Renal cortical epithelial cell (primary cell): Measurements from ENCODE around the gene UFD1. TPM values are rescaled to one million over a fixed set of nuclear protein-coding genes. Genes with fewer than 3 reads are reported as not detected.

Source experiments
- DNase-seq: peaks from one replicate; pipeline ENCODE4 v3.0.0-alpha.2; 2011; ENCODE audit warnings: low read depth
- total RNA-seq: library from RNA; depleted of rRNA; stranded (reverse); fragments of >200 nt; gene quantifications from 2 replicates; pipeline ENCODE4 v1.2.3, GENCODE V29; 2014

UFD1 gene
- total RNA-seq = 44.9 and 84.4 TPM in 2 replicates

DNA sequence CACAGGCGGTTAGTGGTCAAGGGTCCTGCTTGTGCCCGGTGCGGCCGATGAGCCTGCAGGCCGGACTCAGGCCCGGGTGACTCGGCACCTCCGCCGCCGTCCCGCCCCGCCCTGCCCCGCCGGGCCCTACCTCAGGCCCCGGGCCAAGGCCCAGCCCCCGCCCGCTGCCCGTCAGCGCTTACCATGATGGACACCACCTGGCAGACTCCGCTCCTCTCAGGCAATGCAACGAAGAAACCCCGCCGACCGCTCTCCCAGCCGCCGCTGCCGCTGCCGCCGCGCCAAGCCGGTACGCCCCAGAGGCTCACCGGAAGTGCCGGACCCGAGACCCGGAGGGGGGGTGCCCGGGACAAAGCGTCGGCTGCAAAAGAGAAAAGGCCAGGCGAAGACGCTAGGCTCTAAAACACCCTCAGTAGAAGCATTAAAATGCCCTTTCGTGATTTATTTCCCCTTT is at the start of gene UFD1:
Gene UFD1 (minus strand): TSS at position 293 of the 454 bp plus-strand sequence. CDS start 108 bp downstream, at position 185.
- peak; percentile 58 for DNase-seq

DNA sequence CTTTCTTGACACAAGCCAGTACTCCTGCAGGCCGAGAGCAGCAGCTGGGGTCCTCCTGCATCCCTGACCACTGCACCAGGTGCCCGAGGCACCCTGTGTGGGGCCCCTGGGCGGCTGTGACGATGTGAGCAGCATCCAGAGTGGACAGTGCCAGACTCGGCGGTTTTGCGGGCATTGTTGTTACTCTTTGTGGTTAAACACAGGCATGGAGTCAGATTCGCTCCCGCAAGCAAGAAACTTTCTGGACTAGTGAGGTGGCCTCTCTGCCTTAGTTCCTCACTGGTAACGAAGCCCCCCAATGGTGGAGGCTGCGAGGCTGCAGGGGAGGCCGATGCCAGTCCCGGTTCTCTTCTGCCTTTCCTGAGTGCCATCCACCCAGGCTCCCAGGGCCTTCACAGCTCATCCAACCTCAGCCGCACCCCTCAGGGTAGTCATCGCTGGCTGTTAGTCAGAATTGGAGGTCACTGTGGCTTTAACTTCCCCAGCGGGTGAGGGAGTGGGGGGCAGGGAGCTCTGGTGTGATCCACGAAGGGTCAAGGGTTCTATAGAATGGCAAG is 48.9 kb upstream of the UFD1 start:
- no peak for DNase-seq

DNA sequence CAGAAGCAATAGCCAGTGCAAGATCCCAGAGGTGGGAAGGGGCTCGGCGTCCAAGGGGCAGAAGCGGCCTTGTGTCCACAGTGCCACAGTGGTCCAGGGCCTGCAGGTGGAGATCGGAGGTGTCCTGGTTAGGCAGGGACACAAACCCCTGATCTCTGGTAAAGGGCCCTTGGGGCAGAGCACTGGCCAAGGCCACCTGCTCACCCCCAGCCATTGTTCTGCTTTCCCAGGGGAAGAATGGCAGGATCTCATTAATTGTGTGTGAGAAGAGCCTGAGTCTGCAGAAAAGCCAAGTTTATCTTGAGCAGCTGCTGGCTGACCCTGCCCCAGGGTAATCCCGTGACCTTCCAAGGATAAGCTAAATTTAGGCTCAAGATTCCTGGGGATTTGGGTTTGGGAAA is 48.3 kb upstream of the UFD1 start:
- no peak for DNase-seq

DNA sequence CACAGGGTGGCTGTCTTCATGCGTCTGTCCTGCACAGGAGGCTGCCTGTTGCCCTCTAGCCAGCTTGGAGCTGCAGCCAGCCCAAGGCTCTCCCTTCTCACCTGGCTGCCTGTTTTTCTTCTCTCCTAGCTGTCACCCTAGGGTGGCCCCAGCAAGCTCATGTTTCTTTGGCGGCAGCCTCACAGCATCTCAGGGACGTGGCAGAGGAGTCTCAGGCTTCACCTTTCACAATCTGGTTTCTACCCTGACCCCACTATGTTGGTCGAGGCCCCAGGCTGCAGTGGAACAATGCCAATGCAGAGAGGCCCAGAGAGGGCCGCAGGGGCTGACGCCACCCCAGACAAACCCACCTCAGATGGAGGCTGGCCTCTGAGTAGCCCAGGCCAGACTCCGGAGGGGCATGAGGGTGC is 47.7 kb upstream of the UFD1 start:
- no peak for DNase-seq

DNA sequence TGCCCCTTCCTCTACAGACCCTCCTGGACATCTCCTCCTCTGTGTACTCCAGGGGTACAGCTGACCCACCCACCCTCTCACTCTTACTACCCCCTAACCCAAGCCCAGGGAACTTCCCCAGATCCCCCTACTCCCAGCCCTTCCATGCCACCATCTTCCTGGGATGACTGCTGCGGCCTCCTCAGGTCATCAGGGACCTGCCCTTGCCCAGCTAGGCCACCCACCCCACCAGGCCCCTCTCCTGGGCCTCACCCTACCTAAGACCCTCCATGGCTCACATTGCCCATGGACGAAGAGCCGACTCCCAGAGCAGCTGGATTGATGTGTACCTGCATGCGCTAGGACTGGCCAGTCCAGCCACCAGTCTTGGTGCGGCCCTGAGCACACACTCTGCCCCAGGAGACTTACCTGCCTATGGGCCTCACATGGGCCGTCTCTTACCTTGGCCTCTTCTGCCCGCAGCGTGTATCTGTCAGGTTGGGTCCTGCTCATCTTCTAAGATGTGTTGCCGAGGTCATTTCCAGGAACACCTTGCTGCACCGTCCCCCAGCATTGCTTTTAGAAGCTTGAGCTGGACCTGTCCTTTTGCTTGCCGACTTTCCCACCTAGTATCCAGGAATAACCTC is 47.2 kb upstream of the UFD1 start:
- DNase-seq = no peak

DNA sequence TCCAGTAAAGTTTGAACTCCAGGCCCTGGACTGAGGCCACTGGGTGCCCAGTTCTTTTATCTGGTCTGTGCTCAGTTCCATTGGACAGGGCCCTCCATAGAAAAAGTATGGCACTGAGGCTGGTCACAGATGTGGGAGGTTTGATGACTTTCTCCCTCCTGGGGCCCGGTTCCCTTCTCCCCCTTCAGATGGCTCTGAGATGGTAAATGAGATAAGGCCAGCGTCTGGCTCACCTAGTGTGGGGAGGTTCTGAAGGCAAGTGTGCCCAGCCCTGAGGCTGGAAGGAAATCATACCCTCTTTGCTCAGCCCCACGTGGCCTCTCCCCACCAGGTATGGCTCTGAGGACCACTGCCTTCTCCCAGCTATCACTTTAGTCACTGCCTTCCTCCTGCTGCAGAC is 46.7 kb upstream of the UFD1 start:
- DNase-seq = no peak

DNA sequence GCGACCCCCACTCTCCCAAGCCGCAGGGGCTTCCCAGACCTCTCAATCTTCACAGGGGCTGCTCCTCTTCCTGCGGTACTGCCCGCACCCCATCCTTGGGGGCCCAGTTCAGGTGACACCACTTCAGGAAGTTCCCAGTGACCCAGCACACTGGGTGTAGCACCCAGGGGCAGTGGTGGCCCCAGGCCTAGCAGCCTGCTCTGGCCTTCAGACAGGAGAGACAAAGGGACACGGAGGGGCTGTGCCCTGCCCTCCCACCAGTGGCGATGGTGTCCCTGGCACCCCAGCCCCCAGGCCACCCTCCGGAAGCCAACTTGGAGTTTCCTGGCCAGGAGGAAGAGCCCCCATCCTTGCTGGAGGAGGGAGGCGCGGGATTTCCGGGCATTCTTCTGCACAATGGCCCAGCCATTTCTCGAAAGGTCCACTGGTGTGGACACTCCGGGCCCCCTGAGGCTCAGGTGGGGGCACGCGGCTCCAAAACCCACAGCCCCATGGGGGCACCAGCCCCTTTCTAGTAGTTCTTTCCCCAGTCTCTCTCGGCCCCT is 46.2 kb upstream of the UFD1 start:
- no peak for DNase-seq

- no peak for DNase-seq
Measured at GRCh38 chr22:19524170-19525115, 45.5 kb upstream of the UFD1 start, which contains the start of gene CLDN5. CLDN5 (minus strand) TSS chr22:19524410; CDS start chr22:19524255, 155 bp downstream.

- DNase-seq = no peak
Measured at GRCh38 chr22:19523240-19524169, 44.5 kb upstream of the UFD1 start.

- no peak for DNase-seq
Measured at GRCh38 chr22:19522881-19523239, 43.9 kb upstream of the UFD1 start.

DNA sequence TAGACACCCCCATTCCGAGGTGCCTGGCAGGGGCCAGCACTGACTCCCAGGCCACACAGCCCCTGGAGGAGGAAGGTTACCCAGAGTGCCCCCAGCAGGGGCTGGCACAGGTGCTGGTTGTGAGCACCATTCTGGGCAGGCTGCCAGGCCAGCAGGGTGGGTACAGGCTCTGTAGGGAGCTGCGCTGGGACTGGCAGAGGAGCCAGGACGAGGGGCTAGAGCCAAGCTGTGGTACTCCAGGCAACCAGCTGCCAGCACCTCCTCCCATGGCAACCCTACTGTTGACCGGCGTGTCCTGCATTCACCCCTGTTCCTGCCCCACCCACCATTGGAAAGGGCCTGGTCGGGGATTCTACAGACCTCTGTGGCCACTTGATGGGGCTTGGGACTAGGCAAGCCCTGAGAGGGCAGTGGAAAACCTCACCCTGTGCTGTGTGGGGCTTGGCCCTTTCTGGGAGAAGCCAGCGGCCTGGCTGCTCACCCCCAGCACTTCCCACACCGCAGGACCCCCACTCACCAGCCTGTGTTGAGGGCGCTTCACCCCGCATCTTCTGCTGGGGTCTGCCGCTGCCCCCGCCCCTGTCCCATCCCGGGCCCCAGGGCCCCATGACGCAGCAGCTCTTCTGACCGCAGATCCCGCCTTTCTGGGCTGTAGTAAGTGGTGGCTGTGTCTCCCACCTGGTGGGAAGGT is 43.3 kb upstream of the UFD1 start:
- no peak for DNase-seq

GRCh38 chr22:19520566-19521305 is 41.7 kb upstream of the UFD1 start:
- no peak for DNase-seq

- DNase-seq = no peak
Measured at GRCh38 chr22:19520007-19520406, 41.0 kb upstream of the UFD1 start.

- DNase-seq = no peak
Measured at GRCh38 chr22:19519041-19519926, 40.3 kb upstream of the UFD1 start.

DNA sequence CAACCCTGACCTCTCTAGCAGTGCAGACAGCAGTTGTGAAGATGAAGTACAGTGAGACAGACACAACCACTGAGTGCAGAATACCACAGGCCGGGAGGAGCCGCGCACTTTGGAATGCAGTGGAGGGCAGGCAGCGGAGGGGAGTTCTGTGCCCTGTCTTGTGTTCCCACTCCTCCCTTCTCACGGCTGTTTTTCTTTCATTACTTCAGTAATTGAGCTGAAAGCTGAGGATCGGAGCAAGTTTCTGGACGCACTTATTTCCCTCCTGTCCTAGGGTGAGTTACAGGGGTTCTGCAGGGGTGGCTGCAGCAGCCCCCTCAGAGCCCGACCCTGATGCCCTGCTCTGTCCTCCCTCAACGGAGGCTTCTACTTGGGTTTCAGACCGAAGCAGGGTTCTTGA is 39.6 kb upstream of the UFD1 start:
- no peak for DNase-seq

GRCh38 chr22:19517919-19518611 is 39.1 kb upstream of the UFD1 start:
- DNase-seq = no peak

DNA sequence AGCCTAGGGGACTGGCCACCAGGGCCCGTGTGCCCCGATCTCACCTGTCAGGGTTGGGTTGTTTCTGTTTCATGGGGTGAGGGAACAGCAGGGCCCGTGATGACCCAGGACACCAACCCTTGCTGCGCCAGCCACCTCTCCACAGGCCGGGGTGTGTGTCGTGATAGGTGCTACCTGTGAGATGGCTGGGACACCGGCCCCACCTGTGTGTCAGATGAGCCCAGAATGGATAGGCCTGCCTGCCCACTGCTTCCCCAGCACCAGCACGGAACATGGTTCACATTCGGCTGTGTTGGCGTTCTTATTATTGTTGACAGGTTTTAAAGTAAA is 38.1 kb upstream of the UFD1 start:
- DNase-seq = no peak

DNA sequence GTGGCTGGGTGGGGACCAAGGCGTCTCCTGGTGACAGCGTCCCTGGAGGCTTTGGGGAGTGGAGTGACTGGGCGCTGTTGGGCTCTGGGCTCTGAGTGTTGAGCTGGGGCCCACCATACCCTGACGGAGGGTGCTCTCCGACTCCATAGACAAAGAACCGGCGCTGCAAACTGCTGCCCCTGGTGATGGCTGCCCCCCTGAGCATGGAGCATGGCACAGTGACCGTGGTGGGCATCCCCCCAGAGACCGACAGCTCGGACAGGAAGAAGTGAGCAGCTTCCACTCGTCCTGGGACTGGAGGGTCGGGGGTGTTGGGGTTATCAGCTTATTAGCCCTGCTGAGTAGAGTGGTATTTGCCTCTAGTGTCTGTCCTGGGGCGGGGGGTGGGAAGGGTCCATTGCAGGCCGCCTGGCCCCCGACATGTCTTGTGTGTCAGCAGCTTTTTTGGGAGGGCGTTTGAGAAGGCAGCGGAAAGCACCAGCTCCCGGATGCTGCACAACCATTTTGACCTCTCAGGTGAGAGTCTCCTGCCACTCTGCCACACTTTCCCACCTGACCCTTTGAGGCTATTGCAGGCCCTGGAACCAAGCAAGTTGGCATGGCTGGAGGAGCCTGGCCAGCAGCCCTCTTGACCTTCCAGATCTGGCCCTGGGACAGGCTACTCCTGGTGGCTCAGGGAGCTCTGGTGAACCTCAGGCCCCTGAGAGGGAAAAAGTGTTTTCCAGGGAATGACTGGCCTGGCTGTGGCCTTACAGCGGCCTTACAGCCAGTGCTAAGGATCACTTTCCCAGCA is 37.6 kb upstream of the UFD1 start:
- DNase-seq = no peak
